ENCODE results near the gene NFS1.

GRCh38 chr20:35663516-35664465, 35.4 kb downstream of the NFS1 start:
- TF ChIP-seq CTCF (IDR thresholded peaks at IDR 0.05) (no peak), POLR2A (IDR thresholded peaks at IDR 0.05) (no peak)
